IMR-90 (cell line): ENCODE data around the gene EML1. TPM values are rescaled to one million over a fixed set of nuclear protein-coding genes. Genes with fewer than 3 reads are reported as not detected.

Experiments used
- ATAC-seq: fragments of 200-7000 bp; cut with Tn5 transposase; 2 replicates; pipeline ENCODE4 v1.9.1; 2020; ENCODE audit warnings: low read depth, mild to moderate bottlenecking, moderate library complexity
- BruUV-seq: library from RNA; stranded (reverse); fragments of 400-500 nt; replicated peaks from 2 replicates; lab custom pipeline; 2021; lab: Mats Ljungman, UMichigan
- CTCF ChIA-PET: fragments of 300-600 bp; formaldehyde crosslinking; extraction: SDS; loops from one replicate; lab custom pipeline; 2021; ENCODE audit warnings: antibody characterized with exemption; lab: Yijun Ruan, JAX
- POLR2A ChIA-PET: fragments of 300-600 bp; sonication (Branson Sonifier 250); formaldehyde crosslinking; loops from one replicate; lab custom pipeline; 2022; ENCODE audit warnings: antibody characterized with exemption; ENCODE audit not compliant: unreplicated experiment; lab: Charles Lee
- DNase-seq: peaks from one replicate; pipeline ENCODE4 v3.0.0; 2013
- H2AFZ ChIP-seq: replicated peaks from 2 replicates; pipeline ENCODE3; 2013; ENCODE audit warnings: low read length, mild to moderate bottlenecking; ENCODE audit not compliant: poor library complexity
- H2AK5ac ChIP-seq: 2 replicates; pipeline ENCODE4 v1.6.1; 2013; ENCODE audit warnings: low read depth, low read length, inconsistent platforms
- H2AK9ac ChIP-seq: replicated peaks from 2 replicates; pipeline ENCODE3; 2013; ENCODE audit warnings: mild to moderate bottlenecking, low read depth, low read length, moderate library complexity; ENCODE audit not compliant: poor library complexity
- H2BK120ac ChIP-seq: 2 replicates; pipeline ENCODE4 v1.6.1; 2013; ENCODE audit warnings: low read depth, low read length, inconsistent platforms
- H2BK15ac ChIP-seq: 3 replicates; pipeline ENCODE4 v1.6.1; 2013; ENCODE audit warnings: low read depth, low read length, inconsistent platforms
- H2BK20ac ChIP-seq: 2 replicates; pipeline ENCODE4 v1.6.1; 2013; ENCODE audit warnings: low read depth, mild to moderate bottlenecking, inconsistent platforms, low read length, moderate library complexity
- H2BK5ac ChIP-seq: 2 replicates; pipeline ENCODE4 v1.6.1; 2013; ENCODE audit warnings: mild to moderate bottlenecking, low read depth, low read length, inconsistent platforms; ENCODE audit not compliant: poor library complexity, severe bottlenecking
- H3K14ac ChIP-seq: replicated peaks from 2 replicates; pipeline ENCODE4 v1.6.1; 2013; ENCODE audit warnings: low read depth, low read length, inconsistent platforms
- H3K18ac ChIP-seq: 2 replicates; pipeline ENCODE4 v1.6.1; 2013; ENCODE audit warnings: low read depth, low read length, control low read depth
- H3K23ac ChIP-seq: 2 replicates; pipeline ENCODE4 v1.6.1; 2013; ENCODE audit warnings: low read depth, low read length, inconsistent platforms
- H3K27ac ChIP-seq: 2 replicates; pipeline ENCODE4 v1.5.1; 2013; ENCODE audit warnings: mild to moderate bottlenecking, control low read depth, low read length; ENCODE audit not compliant: insufficient read depth
- H3K27me3 ChIP-seq: 2 replicates; pipeline ENCODE4 v1.6.1; 2013; ENCODE audit warnings: low read length; ENCODE audit not compliant: control insufficient read depth, insufficient read depth
- H3K36me3 ChIP-seq: 2 replicates; pipeline ENCODE4 v1.6.1; 2013; ENCODE audit warnings: low read length, mixed read lengths; ENCODE audit not compliant: control insufficient read depth, insufficient read depth
- H3K4ac ChIP-seq: 2 replicates; pipeline ENCODE4 v1.6.1; 2013; ENCODE audit warnings: low read depth, low read length, inconsistent platforms
- H3K4me1 ChIP-seq: 2 replicates; pipeline ENCODE4 v1.6.1; 2013; ENCODE audit warnings: low read length, mixed read lengths; ENCODE audit not compliant: control insufficient read depth, insufficient read depth
- H3K4me2 ChIP-seq: 2 replicates; pipeline ENCODE4 v1.6.1; 2013; ENCODE audit warnings: low read depth, mild to moderate bottlenecking, control low read depth, low read length, moderate library complexity
- H3K4me3 ChIP-seq: 2 replicates; pipeline ENCODE4 v1.5.1; 2013; ENCODE audit warnings: low read depth, mild to moderate bottlenecking, control low read depth, low read length, moderate library complexity; ENCODE audit not compliant: insufficient read depth
- H3K56ac ChIP-seq: 2 replicates; pipeline ENCODE4 v1.6.1; 2013; ENCODE audit warnings: low read length, inconsistent platforms; ENCODE audit not compliant: insufficient read depth; ENCODE audit errors: extremely low read depth
- H3K79me1 ChIP-seq, 2 experiments: 2 replicates each; pipeline ENCODE4 v1.6.1; 2013; ENCODE audit warnings: low read length in 2 of 2, inconsistent platforms in 1 of 2, low read depth in 1 of 2
- H3K9ac ChIP-seq: 2 replicates; pipeline ENCODE4 v1.6.1; 2013; ENCODE audit warnings: low read depth, low read length, control low read depth
- H3K9me1 ChIP-seq: 2 replicates; pipeline ENCODE4 v1.6.1; 2013; ENCODE audit warnings: low read length, inconsistent platforms; ENCODE audit not compliant: insufficient read depth
- H3K9me3 ChIP-seq: 2 replicates; pipeline ENCODE4 v1.6.1; 2013; ENCODE audit warnings: low read length; ENCODE audit not compliant: control insufficient read depth, insufficient read depth
- H4K20me1 ChIP-seq: 2 replicates; pipeline ENCODE4 v1.6.1; 2013; ENCODE audit warnings: low read length, inconsistent platforms; ENCODE audit not compliant: insufficient read depth
- H4K5ac ChIP-seq: 2 replicates; pipeline ENCODE4 v1.6.1; 2013; ENCODE audit warnings: mild to moderate bottlenecking, low read depth, low read length, control low read depth
- H4K8ac ChIP-seq, 2 experiments: 2 replicates each; pipeline ENCODE4 v1.6.1; 2013; ENCODE audit warnings: low read depth in 2 of 2, low read length in 2 of 2, control low read depth in 1 of 2, inconsistent platforms in 1 of 2
- H4K91ac ChIP-seq: 2 replicates; pipeline ENCODE4 v1.6.1; 2013; ENCODE audit warnings: low read depth, low read length, inconsistent platforms; ENCODE audit not compliant: insufficient read depth
- BHLHE40 ChIP-seq: fragments of 150-350 bp; IDR thresholded peaks from 2 replicates; pipeline ENCODE4 v1.6.1; 2016; ENCODE audit warnings: mild to moderate bottlenecking, low read depth, low read length
- CEBPB ChIP-seq: IDR thresholded peaks from 2 replicates; pipeline ENCODE4 v1.6.1; 2012; ENCODE audit warnings: low read depth, low read length, improper control_type of control experiment
- CHD1 ChIP-seq: IDR thresholded peaks from 2 replicates; pipeline ENCODE4 v1.6.1; 2012; ENCODE audit warnings: low read depth, low read length, improper control_type of control experiment
- CTCF ChIP-seq: conservative IDR thresholded peaks from 2 replicates; pipeline ENCODE4 v1.5.1; 2012; ENCODE audit warnings: mild to moderate bottlenecking, low read depth, low read length, improper control_type of control experiment
- ELK1 ChIP-seq: fragments of 150-350 bp; IDR thresholded peaks from 2 replicates; pipeline ENCODE4 v1.6.1; 2016; ENCODE audit warnings: low read depth, mild to moderate bottlenecking, low read length, moderate library complexity, borderline replicate concordance
- FOS ChIP-seq: fragments of 150-350 bp; IDR thresholded peaks from 2 replicates; pipeline ENCODE4 v1.6.1; 2016; ENCODE audit warnings: low read depth, low read length
- MAFK ChIP-seq: IDR thresholded peaks from 2 replicates; pipeline ENCODE4 v1.6.1; 2012; ENCODE audit warnings: low read depth, low read length, improper control_type of control experiment
- MAZ ChIP-seq: IDR thresholded peaks from 2 replicates; pipeline ENCODE4 v1.6.1; 2012; ENCODE audit warnings: low read depth, mild to moderate bottlenecking, low read length, improper control_type of control experiment, moderate library complexity, borderline replicate concordance
- MXI1 ChIP-seq: IDR thresholded peaks from 2 replicates; pipeline ENCODE4 v1.6.1; 2012; ENCODE audit warnings: low read depth, mild to moderate bottlenecking, low read length, moderate library complexity, borderline replicate concordance
- NFE2L2 ChIP-seq: fragments of 150-350 bp; IDR thresholded peaks from 2 replicates; pipeline ENCODE4 v1.6.1; 2016; ENCODE audit warnings: low read depth, mild to moderate bottlenecking, low read length
- POLR2A ChIP-seq: IDR thresholded peaks from 2 replicates; pipeline ENCODE4 v1.6.1; 2012; ENCODE audit warnings: mild to moderate bottlenecking, low read depth, low read length
- RAD21 ChIP-seq: IDR thresholded peaks from 2 replicates; pipeline ENCODE4 v1.6.1; 2012; ENCODE audit warnings: low read length, improper control_type of control experiment
- RCOR1 ChIP-seq: IDR thresholded peaks from 2 replicates; pipeline ENCODE4 v1.6.1; 2012; ENCODE audit warnings: mild to moderate bottlenecking, low read length, improper control_type of control experiment; ENCODE audit not compliant: insufficient replicate concordance
- RFX5 ChIP-seq: IDR thresholded peaks from 2 replicates; pipeline ENCODE4 v1.8.0; 2012; ENCODE audit warnings: low read depth, mild to moderate bottlenecking, low read length, moderate library complexity
- SMC3 ChIP-seq: fragments of 150-350 bp; IDR thresholded peaks from 2 replicates; pipeline ENCODE4 v1.6.1; 2016; ENCODE audit warnings: low read depth, mild to moderate bottlenecking, antibody characterized with exemption, low read length, moderate library complexity
- USF2 ChIP-seq: fragments of 150-350 bp; IDR thresholded peaks from 2 replicates; pipeline ENCODE4 v1.6.1; 2017; ENCODE audit warnings: mild to moderate bottlenecking, antibody characterized with exemption, low read length, low read depth
- WGBS, 2 experiments: methylation state at CpG; one replicate each; pipeline versions ENCODE4 v1.1.5 to v1.1.7; 2013; ENCODE audit warnings: missing lambda C conversion rate in 2 of 2; ENCODE audit not compliant: insufficient read length in 1 of 2; ENCODE audit errors: extremely low coverage in 2 of 2; 5-methylcytosine and 5-hydroxymethylcytosine counted together
- dilution Hi-C: fragments of 300-500 bp; cut with HindIII; formaldehyde crosslinking; loops from one replicate; pipeline ENCODE4 v1.14.3; 2018; ENCODE audit warnings: low sequenced_read_pairs; ENCODE audit not compliant: unreplicated experiment
- in situ Hi-C: fragments of 300-500 bp; cut with MboI; formaldehyde crosslinking; loops from 3 replicates; pipeline ENCODE4 v1.14.3; 2019; ENCODE audit warnings: low sequenced_read_pairs, inconsistent platforms, mixed read lengths
- intact Hi-C: fragments of 100-400 bp; cut with micrococcal nuclease; formaldehyde crosslinking; loops from 2 replicates; pipeline ENCODE4 v1.10.0; 2022
- polyA plus RNA-seq, 3 experiments: library from polyadenylated mRNA; depleted of rRNA; stranded (reverse); fragments of >200 nt; gene quantifications; 2 replicates each; pipeline ENCODE4 v1.2.3, GENCODE V29; 2012; ENCODE audit warnings: low replicate concordance in 1 of 3
- total RNA-seq: library from RNA; depleted of rRNA; stranded (reverse); fragments of >200 nt; gene quantifications from 2 replicates; pipeline ENCODE4 v1.2.3, GENCODE V29; 2012

The EML1 gene
- total and polyA plus RNA-seq, 2 of the 4 experiments (the other 2 are of a cell fraction), result 14.0 to 42.3 TPM

- Histone ChIP-seq H3K9me1 (peaks cover 32% of the 10 kb centered on the region), H2AK5ac (no peak overlapping the region), H2AK9ac (no peak overlapping the region), H4K5ac (no peak overlapping the region), H3K9me3 (no peaks in the 10 kb centered on the region), H3K56ac (no peak overlapping the region), H3K4me2 (no peak overlapping the region), H3K27me3 (no peaks in the 10 kb centered on the region), H3K14ac (no peak overlapping the region), H2BK120ac (no peak overlapping the region), H3K18ac (no peak overlapping the region), H2AFZ (no peak overlapping the region), H3K4me1 (peaks cover 13% of the 10 kb centered on the region), H3K4ac (no peak overlapping the region), H3K36me3 (no peaks in the 10 kb centered on the region; the same call in 1 of the 2 replicates), H3K79me1 (peaks cover 18 to 62% of the 10 kb centered on the region in 2 experiments; a peak in 3 of 4 replicates), H2BK15ac (no peak overlapping the region), H4K91ac (no peak overlapping the region), H3K9ac (no peak overlapping the region), H2BK20ac (no peak overlapping the region), H2BK5ac (no peak overlapping the region), H4K20me1 (peaks cover 47% of the 10 kb centered on the region), H3K4me3 (no peak overlapping the region), H4K8ac (no peak overlapping the region), H3K27ac (no peak overlapping the region), H3K23ac (no peak overlapping the region)
- in situ Hi-C loops (no loop called here), dilution Hi-C loops (no loop called here), intact Hi-C loops (no loop called here)
- no peak for DNase-seq
- no TSS peak for BruUV-seq
- POLR2A ChIA-PET, result no interaction called here
- no peak for TF ChIP-seq USF2
- TF ChIP-seq RAD21, result no peak
- no peak for TF ChIP-seq ELK1
- no peak for TF ChIP-seq RFX5
- TF ChIP-seq MAFK, result no peak
- no peak for TF ChIP-seq POLR2A
- TF ChIP-seq FOS, result no peak
- TF ChIP-seq CTCF, result no peak
- no peak for TF ChIP-seq NFE2L2
- TF ChIP-seq SMC3, result no peak
- no peak for TF ChIP-seq BHLHE40
- no peak for TF ChIP-seq MAZ
- no peak for TF ChIP-seq MXI1
- TF ChIP-seq CHD1, result no peak
- no peak for TF ChIP-seq RCOR1
- no peak for TF ChIP-seq CEBPB
- WGBS, 2 experiments, result no CpG with 5 or more reads among the region's 6 CpGs
- no peak for ATAC-seq
- CTCF ChIA-PET, result interaction anchor here (1.4 kb wide), 1 partner anchor 9 kb away, joined by 3 read pairs; no protein-coding TSS in a partner anchor
Measured at GRCh38 chr14:99803803-99804202, 10.6 kb downstream of the EML1 start.
